ENCODE results near the gene CALML5. TPM values are rescaled to one million over a fixed set of nuclear protein-coding genes. Genes with fewer than 3 reads are reported as not detected.

CALML5 gene
- total RNA-seq, 2 experiments from 2014 or later, result not detected

- Mint-ChIP-seq H3K27ac (no peak overlapping the region), H3K27me3 (no peaks in the 10 kb centered on the region), H3K9me3 (no peaks in the 10 kb centered on the region), H3K4me1 (no peaks in the 10 kb centered on the region), H3K36me3 (no peaks in the 10 kb centered on the region), H3K4me3 (no peak overlapping the region)
- ATAC-seq (ENCODE audit: low read depth), result no peak
- no peak for DNase-seq
- POLR2A ChIA-PET, result no interaction called here
Observed at GRCh38 chr10:5469353-5470061, 29.9 kb downstream of the CALML5 start.

GRCh38 chr10:5468262-5469106, 30.9 kb downstream of the CALML5 start:
- Mint-ChIP-seq H3K27ac (no peak overlapping the region), H3K4me1 (no peaks in the 10 kb centered on the region), H3K4me3 (no peak overlapping the region), H3K27me3 (peaks cover 2% of the 10 kb centered on the region), H3K9me3 (no peaks in the 10 kb centered on the region), H3K36me3 (no peaks in the 10 kb centered on the region)
- no peak for ATAC-seq (ENCODE audit: low read depth)
- DNase-seq, result no peak
- POLR2A ChIA-PET, result no interaction called here

GRCh38 chr10:5467634-5468255, 31.6 kb downstream of the CALML5 start:
- POLR2A ChIA-PET, result no interaction called here
- Mint-ChIP-seq H3K9me3 (no peaks in the 10 kb centered on the region), H3K36me3 (peaks cover 3% of the 10 kb centered on the region), H3K4me1 (no peaks in the 10 kb centered on the region), H3K27ac (no peak overlapping the region), H3K27me3 (peaks cover 2% of the 10 kb centered on the region), H3K4me3 (no peak overlapping the region)
- DNase-seq (no peak), ATAC-seq (ENCODE audit: low read depth) (no peak)

GRCh38 chr10:5467207-5467535, 32.2 kb downstream of the CALML5 start:
- peaks cover 2% of the 10 kb centered on the region for H3K27me3 Mint-ChIP-seq

GRCh38 chr10:5466451-5467206, 32.7 kb downstream of the CALML5 start:
- ATAC-seq (ENCODE audit: low read depth), result no peak
- H3K27me3 Mint-ChIP-seq, result peaks cover 2% of the 10 kb centered on the region
- H3K4me1 Mint-ChIP-seq, result no peaks in the 10 kb centered on the region
- POLR2A ChIA-PET, result no interaction called here
- DNase-seq, result no peak
- H3K36me3 Mint-ChIP-seq, result peaks cover 7% of the 10 kb centered on the region
- H3K27ac Mint-ChIP-seq, result no peak overlapping the region
- H3K4me3 Mint-ChIP-seq, result no peak overlapping the region
- H3K9me3 Mint-ChIP-seq, result no peaks in the 10 kb centered on the region

More at GRCh38 chr10:5467207-5467535, 32.2 kb downstream of the CALML5 start:
- no peak for ATAC-seq (ENCODE audit: low read depth)
- H3K27ac Mint-ChIP-seq, result no peak overlapping the region
- H3K4me3 Mint-ChIP-seq, result no peak overlapping the region
- no peak for DNase-seq
- H3K9me3 Mint-ChIP-seq, result no peaks in the 10 kb centered on the region
- peaks cover 4% of the 10 kb centered on the region for H3K36me3 Mint-ChIP-seq
- POLR2A ChIA-PET, result no interaction called here
- H3K4me1 Mint-ChIP-seq, result no peaks in the 10 kb centered on the region

- peaks cover 9% of the 10 kb centered on the region for H3K36me3 Mint-ChIP-seq
- H3K4me1 Mint-ChIP-seq, result no peaks in the 10 kb centered on the region
- POLR2A ChIA-PET, result no interaction called here
- no peaks in the 10 kb centered on the region for H3K9me3 Mint-ChIP-seq
- H3K27me3 Mint-ChIP-seq, result peaks cover 2% of the 10 kb centered on the region
- no peak for ATAC-seq (ENCODE audit: low read depth)
- H3K27ac Mint-ChIP-seq, result no peak overlapping the region
- no peak overlapping the region for H3K4me3 Mint-ChIP-seq
- DNase-seq, result no peak
Observed at GRCh38 chr10:5465976-5466450, 33.4 kb downstream of the CALML5 start.

- POLR2A ChIA-PET, result no interaction called here
- DNase-seq (no peak), ATAC-seq (ENCODE audit: low read depth) (no peak)
- Mint-ChIP-seq H3K9me3 (no peaks in the 10 kb centered on the region), H3K4me3 (no peak overlapping the region), H3K4me1 (no peaks in the 10 kb centered on the region), H3K36me3 (peaks cover 9% of the 10 kb centered on the region), H3K27me3 (peaks cover 2% of the 10 kb centered on the region), H3K27ac (no peak overlapping the region)
Observed at GRCh38 chr10:5464546-5464945, 34.8 kb downstream of the CALML5 start.

GRCh38 chr10:5462841-5463293, 36.5 kb downstream of the CALML5 start:
- Mint-ChIP-seq H3K4me1 (peaks cover 4% of the 10 kb centered on the region), H3K9me3 (no peaks in the 10 kb centered on the region), H3K36me3 (peaks cover 21% of the 10 kb centered on the region), H3K27ac (no peak overlapping the region), H3K27me3 (peaks cover 2% of the 10 kb centered on the region), H3K4me3 (no peak overlapping the region)
- ATAC-seq (ENCODE audit: low read depth) (no peak), DNase-seq (no peak)
- POLR2A ChIA-PET, result no interaction called here

- DNase-seq, result no peak
- ATAC-seq (ENCODE audit: low read depth), result no peak
- Mint-ChIP-seq H3K4me3 (no peak overlapping the region), H3K36me3 (peaks cover 23% of the 10 kb centered on the region), H3K9me3 (no peaks in the 10 kb centered on the region), H3K4me1 (peaks cover 7% of the 10 kb centered on the region), H3K27me3 (peaks cover 2% of the 10 kb centered on the region), H3K27ac (peak overlapping the region; percentile 9)
- POLR2A ChIA-PET, result no interaction called here
Observed at GRCh38 chr10:5461914-5462840, 37.2 kb downstream of the CALML5 start.

- peaks cover 31% of the 10 kb centered on the region for H3K36me3 Mint-ChIP-seq
- ATAC-seq (ENCODE audit: low read depth) (no peak), DNase-seq (no peak)
- H3K27ac Mint-ChIP-seq, result no peak overlapping the region
- no peaks in the 10 kb centered on the region for H3K9me3 Mint-ChIP-seq
- peaks cover 2% of the 10 kb centered on the region for H3K27me3 Mint-ChIP-seq
- POLR2A ChIA-PET, result interaction anchor here (0.8 kb wide), 1 partner anchor 13 kb away, joined by 5 read pairs; no protein-coding TSS in a partner anchor
- peaks cover 7% of the 10 kb centered on the region for H3K4me1 Mint-ChIP-seq
- H3K4me3 Mint-ChIP-seq, result no peak overlapping the region
Observed at GRCh38 chr10:5461203-5461588, 38.2 kb downstream of the CALML5 start.

- Mint-ChIP-seq H3K27me3 (peaks cover 2% of the 10 kb centered on the region), H3K9me3 (no peaks in the 10 kb centered on the region), H3K4me1 (peaks cover 7% of the 10 kb centered on the region), H3K4me3 (no peak overlapping the region), H3K27ac (no peak overlapping the region), H3K36me3 (peaks cover 32% of the 10 kb centered on the region)
- DNase-seq, result no peak
- POLR2A ChIA-PET, result interaction anchor here (0.6 to 0.8 kb wide), 2 partner anchors 12 to 422 kb away, joined by 4 to 5 read pairs; no protein-coding TSS in a partner anchor
- ATAC-seq (ENCODE audit: low read depth), result no peak
Observed at GRCh38 chr10:5460468-5461202, 38.7 kb downstream of the CALML5 start.
